Central memory CD4-positive, alpha-beta T cell (primary cell): ENCODE measurements around the gene PDK1.
A peak's percentile ranks its signal among the peaks of the same experiment; 100 is the strongest.
"Not testable (repeated sequence)": the region's sequence is repeated elsewhere in the genome, so short reads cannot be mapped to it uniquely, and the experiment has no call there.

Experiments
- DNase-seq: peaks from one replicate; pipeline ENCODE4 v3.0.0; 2022

Gene PDK1

GRCh38 chr2:172552547-172553291 is 3.2 kb upstream of the PDK1 start:
- DNase-seq = no peak

DNA sequence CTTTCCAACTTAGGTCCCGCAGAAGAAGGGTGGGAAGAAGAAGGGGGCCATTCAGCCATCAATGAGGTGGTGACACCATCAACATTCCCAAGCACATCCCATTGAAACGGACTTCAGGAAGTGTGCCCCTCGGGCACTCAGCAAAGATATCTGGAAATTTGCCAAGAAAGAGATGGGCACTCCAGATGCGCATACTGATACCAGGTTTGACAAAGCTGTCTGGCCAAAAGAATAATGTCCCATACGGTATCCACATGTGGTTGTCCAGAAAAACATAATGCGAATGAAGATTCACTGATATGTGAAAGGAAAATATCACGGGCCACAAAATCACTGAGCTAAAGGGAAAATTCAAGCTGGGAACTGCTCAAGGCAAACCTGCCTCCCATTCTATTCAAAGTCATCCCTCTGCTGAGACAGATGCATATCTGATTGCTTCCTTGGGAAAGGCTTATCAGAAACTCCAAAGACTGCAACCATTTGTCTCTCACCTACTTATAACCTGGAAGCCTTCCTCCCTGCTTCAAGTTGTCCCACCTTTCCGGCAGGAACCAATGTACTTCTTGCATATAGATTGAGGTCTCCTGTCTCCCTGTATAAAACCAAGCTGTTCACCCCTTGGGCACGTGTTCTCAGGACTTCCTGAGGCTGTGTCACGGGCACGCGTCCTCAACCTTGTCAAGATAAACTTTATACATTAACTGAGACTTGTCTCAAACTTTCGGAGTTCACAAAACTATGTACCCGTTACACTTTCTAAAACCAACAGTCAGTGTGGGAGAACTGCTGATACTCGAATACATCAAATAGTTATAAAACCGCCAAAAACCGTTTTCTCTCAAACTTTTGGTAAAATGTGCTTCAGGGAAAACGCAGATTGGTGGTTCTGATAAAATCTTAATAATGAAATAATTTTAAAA is 1.3 kb upstream of the PDK1 start:
- DNase-seq = no peak

GRCh38 chr2:172555272-172555521 is 693 bp upstream of the PDK1 start:
- DNase-seq = no peak

DNA sequence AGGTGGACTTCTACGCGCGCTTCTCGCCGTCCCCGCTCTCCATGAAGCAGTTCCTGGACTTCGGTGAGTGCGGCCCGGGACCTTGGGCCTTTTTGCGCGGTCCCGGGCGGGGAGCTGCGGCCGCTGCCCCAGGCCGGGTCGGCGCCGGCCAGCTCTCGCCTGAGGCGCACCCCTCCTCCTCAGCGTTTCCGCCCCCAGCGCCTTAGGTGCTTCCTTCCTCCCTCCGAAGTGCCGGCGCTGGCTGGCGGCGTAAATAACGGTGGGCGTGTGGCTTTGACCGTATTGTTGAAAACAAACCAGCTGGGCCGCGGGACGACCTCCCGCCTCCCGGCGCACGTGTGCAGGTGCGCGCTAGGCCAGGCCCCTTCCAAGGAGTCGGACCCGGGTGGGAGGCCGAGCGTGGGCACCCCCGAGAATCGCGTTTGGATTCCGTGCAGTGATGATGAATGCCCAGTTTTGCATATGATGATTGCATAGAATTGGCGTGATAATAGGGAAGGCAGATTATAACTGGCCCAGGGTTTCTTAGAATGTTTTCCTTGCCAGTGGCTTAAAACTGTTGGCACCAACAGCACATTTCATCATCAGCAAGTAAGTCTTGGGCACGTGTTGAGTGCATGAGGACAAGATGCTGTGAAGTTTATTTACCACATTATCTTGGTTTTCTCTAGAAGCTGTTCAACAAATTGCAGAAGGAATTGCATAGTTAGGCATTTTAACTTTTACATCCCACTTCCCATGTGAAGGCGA is 569 bp downstream of the PDK1 start:
- peak; percentile 43 for DNase-seq

DNA sequence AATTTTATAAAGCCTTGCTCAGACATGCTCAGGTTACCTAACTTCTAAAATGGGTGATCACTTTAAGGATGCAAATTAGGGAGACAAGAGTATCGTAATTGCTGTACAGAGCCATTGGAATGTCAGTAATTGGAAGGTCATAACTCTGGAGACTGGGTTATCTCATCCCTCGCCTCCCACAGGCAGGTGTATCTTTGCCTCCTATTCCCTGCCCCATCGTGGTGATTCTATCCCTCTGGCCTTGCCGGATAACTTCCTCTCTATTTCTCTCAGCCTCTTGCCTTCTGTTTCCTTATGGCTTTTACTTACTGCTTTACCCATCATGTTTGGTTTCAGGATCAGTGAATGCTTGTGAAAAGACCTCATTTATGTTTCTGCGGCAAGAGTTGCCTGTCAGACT is 2.5 kb downstream of the PDK1 start:
- DNase-seq = no peak

DNA sequence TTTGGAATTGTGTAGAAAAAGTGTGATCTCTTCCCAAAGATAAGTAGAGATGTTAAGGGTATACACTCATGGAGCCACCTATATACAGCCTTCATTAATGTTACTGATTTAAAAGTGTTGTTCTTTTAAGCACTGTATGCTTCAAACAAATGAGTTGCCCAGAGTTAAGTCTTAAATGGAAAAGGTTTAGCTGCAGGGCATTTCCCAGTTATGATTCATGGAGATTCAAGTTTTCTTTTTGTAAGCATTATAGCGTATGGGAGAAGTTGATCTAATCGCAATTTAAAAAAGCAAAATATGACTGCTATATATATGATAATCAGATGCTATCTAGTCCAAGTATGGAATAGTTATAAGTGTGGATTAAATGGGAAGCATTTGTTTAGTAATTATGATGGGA is 4.8 kb downstream of the PDK1 start:
- DNase-seq = no peak

DNA sequence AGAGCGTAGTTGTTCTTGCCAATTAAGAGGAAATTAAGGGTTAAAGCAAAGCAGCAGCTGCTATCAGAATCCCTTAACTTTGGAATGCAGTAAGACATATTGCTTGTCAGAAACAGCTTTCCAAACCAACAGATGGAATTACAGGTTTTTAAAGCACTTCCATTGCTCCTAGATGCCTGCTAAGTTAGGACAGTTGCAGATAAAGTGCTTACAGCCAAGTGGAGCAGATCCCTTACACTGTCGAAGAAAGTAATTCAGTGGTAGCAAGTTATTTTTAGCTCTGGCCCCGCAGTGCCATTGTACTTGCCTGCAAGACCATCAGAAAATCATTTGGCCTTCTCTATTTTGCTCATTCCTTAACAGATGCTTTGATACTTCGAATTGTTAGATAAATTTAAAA is 5.4 kb downstream of the PDK1 start:
- no peak for DNase-seq

DNA sequence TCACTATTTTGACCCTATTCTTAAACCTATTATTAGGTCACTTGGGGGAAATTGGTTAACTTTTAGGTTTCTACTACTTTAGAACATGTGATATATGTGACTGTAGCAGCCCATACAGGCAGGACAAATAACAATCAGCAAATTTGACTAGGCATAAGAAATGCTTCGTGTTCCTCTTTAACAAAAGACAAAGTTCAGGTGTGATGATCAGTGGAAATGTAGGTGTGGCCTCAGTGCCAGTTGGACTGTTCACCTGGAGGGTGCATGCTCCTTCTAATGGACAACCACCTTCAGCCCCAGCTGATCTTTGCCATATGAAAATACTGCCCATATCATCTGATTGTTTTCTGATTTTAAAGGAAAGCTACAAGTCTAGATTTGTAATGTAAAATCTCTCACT is 6.4 kb downstream of the PDK1 start:
- DNase-seq = no peak

DNA sequence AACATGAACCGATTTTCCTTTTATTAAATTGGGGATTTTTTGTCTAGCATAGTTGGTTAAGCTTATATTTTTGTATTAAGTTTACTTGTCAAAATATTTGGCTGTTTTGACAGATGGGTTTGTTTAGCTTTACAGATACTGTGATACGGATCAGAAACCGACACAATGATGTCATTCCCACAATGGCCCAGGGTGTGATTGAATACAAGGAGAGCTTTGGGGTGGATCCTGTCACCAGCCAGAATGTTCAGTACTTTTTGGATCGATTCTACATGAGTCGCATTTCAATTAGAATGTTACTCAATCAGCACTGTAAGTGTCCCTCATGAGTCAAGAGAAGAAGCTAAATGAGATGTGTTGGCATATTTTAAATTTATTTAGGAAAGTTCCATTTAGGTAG is 8.5 kb downstream of the PDK1 start:
- no peak for DNase-seq

DNA sequence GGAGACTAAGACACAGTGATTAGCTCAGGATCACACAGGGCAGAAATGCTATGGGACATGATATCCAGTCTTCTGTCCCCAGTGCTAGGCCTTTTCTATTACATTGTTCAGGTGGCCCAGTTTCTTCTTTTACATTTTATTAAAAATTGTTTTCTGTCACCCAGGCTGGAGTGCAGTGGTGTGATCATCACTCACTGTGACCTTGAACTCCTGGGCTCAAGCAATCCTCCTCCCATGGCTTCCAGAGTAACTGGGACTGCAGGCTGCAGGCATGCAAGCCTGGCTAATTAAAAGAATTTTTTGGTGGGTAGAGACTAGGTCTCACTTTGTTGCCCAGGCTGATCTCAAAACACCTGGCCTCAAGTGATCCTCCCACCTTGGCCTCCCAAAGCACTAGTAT is 15.4 kb downstream of the PDK1 start:
- no peak for DNase-seq

DNA sequence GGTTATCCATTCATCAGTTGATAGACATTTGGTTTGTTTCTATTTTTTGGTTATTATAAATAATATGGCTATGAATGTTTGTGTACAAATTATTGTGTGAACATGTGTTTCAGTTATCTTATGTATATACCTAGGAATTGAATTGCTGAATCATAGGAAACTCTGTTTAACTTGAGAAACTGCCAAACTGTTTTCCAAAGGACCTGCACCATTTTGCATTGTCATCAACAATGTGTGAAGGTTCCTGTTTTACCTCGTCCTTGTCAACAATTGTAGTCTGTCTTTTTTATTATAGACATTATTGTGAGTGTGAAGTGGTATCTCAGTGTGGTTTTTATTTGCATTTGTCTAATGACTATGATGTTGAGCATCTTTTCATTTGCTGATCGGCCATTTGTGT is 17.1 kb downstream of the PDK1 start:
- no peak for DNase-seq

DNA sequence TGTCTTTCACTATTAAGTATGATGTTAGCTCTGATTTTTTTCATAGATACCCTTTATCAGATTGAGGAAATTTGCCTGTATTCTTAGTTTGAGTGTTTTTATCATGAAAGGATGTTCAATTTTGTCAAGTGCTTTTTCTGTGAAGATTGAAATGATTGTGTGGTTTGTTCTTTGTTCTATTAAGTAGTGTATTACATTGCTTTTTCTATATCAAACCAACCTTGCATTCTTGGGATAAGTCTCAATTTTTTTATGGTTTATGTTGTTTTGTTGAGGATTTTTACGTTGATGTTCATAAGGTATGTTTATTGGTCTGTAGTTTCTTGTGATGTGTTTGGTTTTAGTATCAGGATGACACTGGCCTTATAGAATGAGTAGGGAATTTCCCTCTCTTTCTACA is 19.1 kb downstream of the PDK1 start:
- DNase-seq = no peak

GRCh38 chr2:172578054-172578453 is 22.2 kb downstream of the PDK1 start:
- DNase-seq = no peak

- no peak for DNase-seq
Measured at GRCh38 chr2:172578860-172579512, 23.1 kb downstream of the PDK1 start.

DNA sequence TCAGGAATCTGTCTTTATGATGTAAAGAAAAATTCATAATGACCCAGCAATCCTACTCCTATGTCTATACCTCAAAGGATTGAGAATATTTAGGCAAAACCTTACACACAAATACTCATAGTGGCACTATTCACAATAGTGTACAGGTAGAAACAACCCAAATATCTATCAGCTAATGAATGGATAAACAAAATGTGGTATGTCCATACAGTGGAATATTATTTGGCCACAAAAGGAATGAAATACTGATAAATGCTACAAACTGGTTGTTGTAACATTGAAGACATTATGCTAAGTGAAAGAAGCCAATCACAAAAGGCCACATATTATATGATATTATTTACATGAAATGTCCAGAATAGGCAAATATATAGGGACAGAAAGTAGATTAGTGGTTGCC is 24.7 kb downstream of the PDK1 start:
- no peak for DNase-seq

DNA sequence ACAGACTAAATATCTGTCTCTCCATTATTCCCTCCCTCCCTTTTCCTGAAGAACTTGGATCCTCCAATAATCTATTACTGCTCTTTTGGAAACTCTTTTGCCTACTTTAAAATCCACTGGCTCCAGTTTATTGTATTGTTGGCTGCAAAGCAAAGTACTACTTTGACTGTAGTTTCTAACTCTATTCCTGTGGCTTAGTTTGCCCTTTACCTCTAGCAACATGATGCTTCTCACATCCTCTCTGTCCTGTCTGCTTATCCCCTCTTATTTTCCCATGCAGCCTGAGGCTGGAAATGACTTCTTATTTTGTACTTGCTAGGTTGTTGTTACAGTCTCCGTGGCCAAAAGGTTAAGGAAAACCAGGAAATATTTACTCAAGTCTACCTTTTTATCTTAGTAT is 26.8 kb downstream of the PDK1 start:
- DNase-seq = no peak

- no peak for DNase-seq
Measured at GRCh38 chr2:172586245-172586891, 30.5 kb downstream of the PDK1 start.

DNA sequence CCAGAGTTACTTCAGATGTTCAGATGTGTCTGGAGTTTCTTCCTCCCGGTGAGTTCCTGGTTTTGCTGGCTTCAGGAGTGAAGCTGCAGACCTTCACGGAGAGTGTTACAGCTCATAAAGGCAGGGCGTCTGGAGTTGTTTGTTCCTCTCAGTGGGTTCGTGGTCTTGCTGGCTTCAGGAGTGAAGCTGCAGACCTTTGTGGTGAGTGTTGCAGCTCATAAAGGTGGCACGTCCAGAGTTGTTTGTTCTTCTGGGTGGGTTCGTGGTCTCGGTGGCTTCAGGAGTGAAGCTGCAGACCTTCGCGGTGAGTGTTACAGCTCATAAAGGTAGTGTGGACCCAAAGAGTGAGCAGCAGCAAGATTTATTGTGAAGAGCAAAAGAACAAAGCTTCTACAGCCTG is 31.3 kb downstream of the PDK1 start:
- not testable (repeated sequence) for DNase-seq

- no peak for DNase-seq
Measured at GRCh38 chr2:172588931-172589330, 33.0 kb downstream of the PDK1 start.

DNA sequence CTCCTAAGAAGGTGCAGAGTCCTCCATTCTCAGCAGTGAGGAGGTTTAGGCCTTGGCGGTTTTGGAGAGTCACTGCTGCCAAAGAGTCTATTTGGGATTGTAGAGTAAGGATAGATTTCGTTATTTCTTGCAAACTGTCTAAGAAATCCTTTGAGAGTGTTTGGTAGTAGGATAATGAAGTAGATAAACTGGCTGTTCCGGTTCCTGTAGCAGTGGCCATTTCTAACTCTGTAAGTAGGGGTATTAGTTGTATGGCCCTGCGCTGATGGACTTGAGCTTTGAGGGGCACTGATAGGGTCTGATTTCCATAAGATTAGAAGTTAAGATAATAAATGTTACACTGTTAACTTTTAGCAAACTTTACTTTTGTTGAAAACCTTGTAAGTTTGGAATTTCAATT is 35.5 kb downstream of the PDK1 start:
- not testable (repeated sequence) for DNase-seq

- not testable (repeated sequence) for DNase-seq
Measured at GRCh38 chr2:172592190-172592589, 36.3 kb downstream of the PDK1 start.

- DNase-seq = no peak
Measured at GRCh38 chr2:172596776-172597175, 40.9 kb downstream of the PDK1 start.
